NCI-H526 treated with DMSO at 0.1 percent for 48 hours (cell line): ENCODE data around the gene YIPF2.
"Not testable (repeated sequence)": the region's sequence is repeated elsewhere in the genome, so short reads cannot be mapped to it uniquely, and the experiment has no call there.

Experiments
- DNase-seq: peaks from one replicate; lab custom pipeline; 2025; lab: John Stamatoyannopoulos, UW

YIPF2 gene

GRCh38 chr19:10908380-10908960, 20.0 kb downstream of the YIPF2 start:
- DNase-seq, result no peak

DNA sequence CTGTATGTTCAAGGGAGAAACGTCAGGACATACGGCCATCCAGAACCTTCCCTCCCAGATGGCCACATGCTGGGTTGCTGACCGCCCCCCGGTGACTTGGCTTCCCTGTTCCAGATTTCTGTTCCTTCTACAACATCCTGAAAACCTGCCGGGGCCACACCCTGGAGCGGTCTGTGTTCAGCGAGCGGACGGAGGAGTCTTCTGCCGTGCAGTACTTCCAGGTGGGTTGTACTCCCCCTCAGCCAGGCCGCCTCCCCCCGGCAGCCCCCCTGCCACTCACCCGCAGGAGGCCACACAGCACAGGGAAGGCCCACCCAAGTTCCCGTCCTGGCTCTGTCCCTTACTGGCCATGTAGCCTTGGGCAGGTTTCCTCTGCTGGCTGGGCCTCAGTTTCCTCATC, 20.5 kb downstream of the YIPF2 start:
- no peak for DNase-seq

DNA sequence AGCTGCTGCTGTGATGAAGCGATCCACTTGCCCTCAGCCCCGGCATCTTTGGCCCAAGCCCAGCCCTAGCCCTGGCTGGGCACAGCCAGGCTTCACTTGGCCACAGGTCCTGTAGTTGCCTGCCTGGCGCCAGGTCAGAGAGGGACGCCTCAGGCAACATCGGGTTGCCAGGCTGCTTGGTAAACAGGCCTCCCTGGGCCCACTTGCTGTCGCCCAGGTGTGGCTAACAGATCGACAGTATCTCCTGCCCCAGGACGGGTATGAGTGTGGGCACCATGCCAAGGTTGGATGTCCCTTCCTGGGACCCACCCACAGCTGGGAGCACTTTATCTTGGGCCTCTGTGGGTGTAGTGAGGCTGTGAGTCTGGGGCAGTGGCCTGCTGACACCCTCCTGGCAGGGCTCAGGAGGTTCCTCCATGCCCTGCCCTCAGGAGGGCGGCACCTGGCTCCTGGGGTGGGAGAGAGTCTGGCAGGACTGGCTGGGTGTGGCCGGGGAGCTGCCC, 29.2 kb downstream of the YIPF2 start:
- no peak for DNase-seq

DNA sequence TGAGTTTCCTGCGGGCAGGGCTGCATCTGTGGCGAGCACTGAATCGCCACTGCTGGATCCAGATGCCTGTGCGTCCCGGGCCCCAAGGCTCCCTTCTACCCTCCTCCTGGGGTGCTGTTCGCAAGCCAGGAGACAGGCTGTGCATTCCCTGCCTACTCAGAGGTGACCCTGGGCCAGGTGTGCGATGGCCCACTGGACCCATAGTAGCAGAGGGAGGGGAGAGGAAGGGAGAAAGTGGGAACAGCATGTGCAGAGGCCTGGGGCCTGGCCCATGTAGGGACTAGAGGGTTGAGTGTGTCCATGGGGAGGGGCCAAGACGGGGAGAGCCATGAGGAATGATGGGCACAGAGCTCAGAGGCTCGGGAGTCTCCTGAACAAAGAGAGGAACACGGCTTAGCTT, 29.8 kb downstream of the YIPF2 start:
- DNase-seq, result no peak

GRCh38 chr19:10896851-10897526, 31.4 kb downstream of the YIPF2 start:
- DNase-seq, result peak; percentile 66

DNA sequence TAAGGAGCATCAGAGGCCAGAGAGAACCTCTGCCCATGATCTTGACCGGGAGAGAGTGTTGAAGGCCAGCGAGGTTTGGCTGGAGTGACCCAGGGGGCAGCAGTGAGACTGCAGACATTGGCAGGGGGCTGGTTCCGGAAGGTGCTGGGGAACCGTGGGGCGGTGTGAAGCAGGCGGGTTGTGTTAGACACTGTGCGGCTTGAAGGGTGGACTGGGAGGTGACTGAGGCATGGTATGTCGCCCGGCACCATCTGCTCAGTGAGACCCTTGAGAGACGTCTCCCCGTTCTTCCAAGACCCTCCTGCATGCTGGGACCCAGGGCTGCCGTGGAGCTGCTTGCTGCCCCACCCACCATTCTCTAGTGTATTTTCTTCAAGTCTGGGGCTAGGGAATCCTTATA, 32.5 kb downstream of the YIPF2 start:
- DNase-seq, result no peak

DNA sequence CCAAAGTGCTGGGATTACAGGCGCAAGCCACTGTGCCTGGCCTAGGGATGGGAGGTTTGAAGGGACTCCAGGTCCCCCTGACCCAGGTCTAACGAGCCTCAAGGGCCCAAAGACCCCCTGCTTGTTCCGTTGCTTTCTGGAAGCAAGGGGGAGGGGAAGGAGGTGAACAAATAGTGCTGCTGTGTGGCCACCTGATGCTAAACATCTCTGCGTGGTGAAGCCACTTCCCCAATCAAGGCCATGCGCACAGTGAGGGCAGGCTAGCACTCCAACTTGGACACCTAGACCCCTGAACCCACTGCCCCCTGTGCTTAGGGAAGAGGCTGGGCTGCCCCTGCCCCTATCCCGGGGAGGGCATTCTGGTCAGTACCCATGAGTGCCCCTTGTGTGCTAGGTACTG, 33.1 kb downstream of the YIPF2 start:
- no peak for DNase-seq

DNA sequence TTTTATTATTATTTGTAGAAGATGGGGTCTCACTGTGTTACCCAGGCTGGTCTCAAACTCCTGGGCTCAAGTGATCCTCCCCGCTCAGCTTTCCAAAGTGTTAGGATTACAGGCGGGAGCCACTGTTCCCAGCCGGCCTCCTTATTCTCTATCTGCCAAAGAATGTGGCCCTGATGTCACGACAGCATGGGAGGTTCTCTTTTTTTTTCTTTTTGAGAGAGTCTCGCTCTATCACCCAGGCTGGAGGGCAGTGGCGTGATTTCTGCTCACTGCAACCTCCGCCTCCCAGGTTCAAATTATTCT, 33.6 kb downstream of the YIPF2 start:
- DNase-seq, result no peak

DNA sequence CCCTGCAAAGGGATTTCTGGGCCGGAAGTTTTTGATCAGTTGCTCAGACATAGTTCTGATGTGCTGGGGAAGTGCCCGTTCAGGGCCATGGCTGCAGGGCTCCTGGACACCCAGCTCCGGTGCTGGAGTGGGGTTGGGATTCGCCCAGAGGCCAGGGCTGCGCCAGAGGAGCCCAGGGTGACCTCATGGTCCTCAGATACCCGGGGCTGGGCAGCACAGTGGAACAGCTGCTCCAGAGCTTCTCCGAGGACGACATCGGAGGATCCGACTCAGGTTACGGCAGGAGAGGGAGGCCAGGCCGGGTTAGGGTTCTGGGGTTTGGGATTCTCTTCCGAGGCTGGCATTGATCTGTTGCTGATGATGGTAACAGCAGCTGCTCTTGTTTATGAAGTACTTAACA, 36.2 kb downstream of the YIPF2 start:
- no peak for DNase-seq

GRCh38 chr19:10891405-10892086, 36.9 kb downstream of the YIPF2 start:
- peak; percentile 25 for DNase-seq

DNA sequence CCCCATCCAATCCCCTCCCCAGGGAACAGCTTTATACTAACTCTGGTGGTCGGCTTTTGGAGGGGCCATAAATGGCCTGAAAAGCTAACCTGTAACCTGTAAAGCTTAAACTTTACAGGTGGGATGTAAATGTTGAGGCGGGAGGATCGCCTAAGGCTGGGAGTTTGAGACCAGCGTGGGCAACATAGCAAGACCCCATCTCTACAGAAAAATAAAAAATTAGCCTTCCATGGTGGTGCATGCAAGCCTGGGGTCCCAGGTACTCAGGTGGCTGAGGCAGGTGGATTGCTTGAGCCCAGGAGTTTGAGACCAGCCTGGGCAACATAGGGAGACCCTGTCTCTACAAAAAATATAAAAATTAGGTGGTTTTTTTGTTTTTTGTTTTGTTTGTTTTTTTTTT, 38.6 kb downstream of the YIPF2 start:
- DNase-seq, result no peak

GRCh38 chr19:10888421-10888866, 40.0 kb downstream of the YIPF2 start:
- DNase-seq, result peak; percentile 81

DNA sequence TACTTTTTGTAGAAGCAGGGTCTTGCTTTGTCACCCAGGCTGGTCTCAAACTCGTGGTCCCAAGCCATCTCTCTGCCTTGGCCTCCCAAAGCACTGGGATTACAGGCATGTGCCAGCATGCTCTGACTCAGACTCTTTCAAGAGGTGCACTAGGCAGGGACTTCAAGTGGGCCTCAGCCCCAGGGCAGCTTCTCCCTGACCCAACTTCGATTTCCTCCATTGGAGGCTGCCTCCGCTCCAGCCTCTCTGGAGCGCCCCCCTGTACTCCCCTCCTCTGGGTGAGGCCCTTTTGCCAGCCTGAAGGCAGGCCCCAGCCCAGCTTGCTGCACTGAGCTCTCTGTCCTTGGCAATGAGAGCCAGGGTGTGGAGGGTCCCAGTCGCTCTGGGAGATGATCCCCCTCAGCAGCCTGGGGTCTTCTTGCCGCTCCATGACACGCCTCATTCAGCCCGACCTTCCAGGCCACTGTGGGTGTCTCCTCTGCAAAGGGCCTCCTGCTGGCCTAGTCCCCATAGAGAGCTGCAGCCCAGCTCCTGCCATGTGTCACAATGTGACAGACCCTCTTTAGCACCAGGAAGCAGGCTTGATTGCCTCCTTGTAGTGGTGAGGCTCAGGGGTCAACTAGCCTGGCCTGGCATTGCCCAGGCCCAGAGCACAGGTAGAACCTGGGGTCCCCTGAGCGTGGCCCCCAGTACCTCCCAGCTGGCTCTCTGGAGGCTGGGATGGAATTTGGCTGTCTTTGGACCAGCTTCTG, 40.6 kb downstream of the YIPF2 start:
- DNase-seq, result no peak

GRCh38 chr19:10885201-10886169, 43.0 kb downstream of the YIPF2 start:
- no peak for DNase-seq

- DNase-seq, result no peak
Measured at GRCh38 chr19:10884274-10884673, 44.2 kb downstream of the YIPF2 start.

GRCh38 chr19:10882108-10882457, 46.4 kb downstream of the YIPF2 start:
- no peak for DNase-seq

GRCh38 chr19:10881403-10882107, 46.9 kb downstream of the YIPF2 start:
- DNase-seq, result no peak

DNA sequence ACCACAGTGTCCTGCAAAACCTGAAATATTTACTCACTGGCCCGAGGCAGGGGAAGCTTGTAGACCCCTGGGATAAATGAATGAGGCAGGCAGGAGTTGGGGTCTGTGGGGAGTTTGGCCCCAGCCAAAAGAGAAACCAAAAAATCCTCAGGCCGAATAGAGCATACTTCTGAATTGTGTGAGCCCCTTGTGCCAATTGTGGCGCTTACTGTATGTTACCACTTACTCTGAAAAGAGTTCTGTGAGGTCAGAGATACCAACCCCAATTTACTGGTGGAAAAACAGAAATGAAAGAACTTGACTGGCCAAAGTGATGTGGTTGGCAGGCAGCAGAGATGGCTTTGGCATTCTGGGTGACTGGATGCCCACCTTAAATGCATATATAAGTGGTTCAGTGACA, 50.2 kb downstream of the YIPF2 start:
- no peak for DNase-seq

DNA sequence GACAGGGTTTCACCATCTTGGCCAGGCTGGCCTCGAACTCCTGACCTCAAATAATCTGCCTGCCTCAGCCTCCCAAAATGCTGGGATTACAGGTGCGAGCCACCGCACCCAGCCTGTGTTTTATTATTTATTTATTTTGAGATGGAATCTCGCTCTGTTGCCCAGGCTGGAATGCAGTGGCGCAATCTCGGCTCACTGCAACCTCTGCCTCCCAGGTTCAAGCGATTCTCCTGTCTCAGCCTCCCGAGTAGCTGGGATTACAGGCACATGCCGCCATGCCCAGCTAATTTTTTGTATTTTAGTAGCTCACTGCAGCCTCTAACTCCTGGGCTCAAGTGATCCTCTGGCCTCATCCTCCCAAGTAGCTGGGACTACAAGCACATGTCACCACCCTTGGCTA, 50.8 kb downstream of the YIPF2 start:
- not testable (repeated sequence) for DNase-seq

DNA sequence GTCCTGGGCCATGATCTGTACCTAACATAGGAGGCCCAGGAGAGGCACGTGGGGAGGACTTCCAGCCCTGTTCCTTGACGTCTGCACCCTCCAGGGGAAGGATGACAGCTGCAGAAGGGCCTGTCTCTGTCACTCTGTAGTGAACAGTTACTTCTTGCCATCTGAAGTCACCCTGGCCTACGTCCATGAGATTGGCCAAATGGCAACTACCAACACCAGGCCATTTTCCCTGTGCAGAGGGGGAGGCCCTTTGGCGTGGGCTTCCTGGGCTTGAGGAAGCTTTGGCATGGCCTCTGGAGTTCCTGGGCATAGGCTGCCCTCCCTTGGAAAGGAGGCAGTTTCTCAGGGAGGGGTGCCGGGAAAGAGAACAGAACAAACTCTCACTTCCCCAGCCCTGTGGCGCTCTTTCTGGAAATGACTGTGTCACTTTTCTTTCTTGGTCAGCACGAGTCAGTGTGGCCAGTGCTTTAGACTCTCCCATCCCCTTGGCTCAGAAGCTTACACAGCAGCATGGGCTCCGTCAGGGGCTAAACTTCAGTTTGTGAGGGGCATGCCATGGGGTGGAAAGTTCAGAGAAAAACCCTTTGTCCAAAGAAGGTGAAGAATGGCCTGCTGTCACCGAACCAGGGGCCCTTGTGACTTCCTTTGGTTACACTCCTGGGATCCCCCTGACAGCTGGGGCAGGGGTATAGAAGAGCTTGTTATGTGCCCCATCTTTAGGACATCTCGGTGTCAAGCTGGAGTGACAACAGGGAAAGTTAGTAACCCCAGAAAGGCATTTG, 51.8 kb downstream of the YIPF2 start:
- DNase-seq, result no peak
